WTC11 (cell line): ENCODE measurements around the gene GGA1. TPM values are rescaled to one million over a fixed set of nuclear protein-coding genes. Genes with fewer than 3 reads are reported as not detected.

ENCODE experiments used
- ATAC-seq: fragments of 200-7000 bp; cut with Tn5 transposase; 2 replicates; pipeline ENCODE4 v1.10.0; 2021; ENCODE audit warnings: mild to moderate bottlenecking, moderate library complexity
- CTCF ChIA-PET: fragments of 300-600 bp; sonication (Branson Sonifier 250); formaldehyde crosslinking; loops from one replicate; lab custom pipeline; 2021; ENCODE audit warnings: antibody characterized with exemption; lab: Charles Lee
- POLR2A ChIA-PET: fragments of 350-600 bp; sonication (Branson Sonifier 250); formaldehyde crosslinking; loops from one replicate; lab custom pipeline; 2021; ENCODE audit warnings: antibody characterized with exemption; lab: Charles Lee
- DNase-seq: peaks from one replicate; pipeline ENCODE4 v3.0.0; 2021; ENCODE audit warnings: low spot score
- H3K27ac Mint-ChIP-seq: 2 replicates; pipeline ENCODE4 v1.8.0; 2021; ENCODE audit warnings: mixed read lengths
- H3K27me3 Mint-ChIP-seq: 2 replicates; pipeline ENCODE4 v1.8.0; 2021; ENCODE audit warnings: low read depth, mild to moderate bottlenecking, moderate library complexity, mixed read lengths
- H3K36me3 Mint-ChIP-seq: 2 replicates; pipeline ENCODE4 v1.8.0; 2021; ENCODE audit warnings: mixed read lengths
- H3K4me1 Mint-ChIP-seq: 2 replicates; pipeline ENCODE4 v1.8.0; 2022; ENCODE audit warnings: mixed read lengths
- H3K4me3 Mint-ChIP-seq: 2 replicates; pipeline ENCODE4 v1.8.0; 2021; ENCODE audit warnings: mild to moderate bottlenecking, moderate library complexity, mixed read lengths
- H3K9me3 Mint-ChIP-seq: 2 replicates; pipeline ENCODE4 v1.8.0; 2021; ENCODE audit warnings: mixed read lengths
- ATF1 ChIP-seq: sonication (generic); formaldehyde crosslinking; IDR thresholded peaks from 2 replicates; pipeline ENCODE4 v1.8.1; 2023; ENCODE audit warnings: mild to moderate bottlenecking, moderate library complexity, missing genetic modification reagents
- CBFB ChIP-seq: sonication (generic); formaldehyde crosslinking; IDR thresholded peaks from 2 replicates; pipeline ENCODE4 v1.8.1; 2022; ENCODE audit warnings: mild to moderate bottlenecking, low read depth, missing genetic modification reagents
- ELF4 ChIP-seq: sonication (generic); formaldehyde crosslinking; IDR thresholded peaks from 2 replicates; pipeline ENCODE4 v1.8.1; 2022; ENCODE audit warnings: low read depth, mild to moderate bottlenecking, moderate library complexity, missing genetic modification reagents
- EMX1 ChIP-seq: fragments of 250-450 bp; sonication (Bioruptor Pico); IDR thresholded peaks from 2 replicates; pipeline ENCODE4 v1.8.0; 2021; ENCODE audit warnings: mild to moderate bottlenecking
- ETV6 ChIP-seq: sonication (generic); formaldehyde crosslinking; IDR thresholded peaks from 2 replicates; pipeline ENCODE4 v1.8.1; 2022; ENCODE audit warnings: mild to moderate bottlenecking, missing genetic modification reagents
- GTF2I ChIP-seq: fragments of 250-450 bp; sonication (Bioruptor Pico); conservative IDR thresholded peaks from 2 replicates; pipeline ENCODE4 v1.4.0; 2021; ENCODE audit warnings: mild to moderate bottlenecking
- IRF2 ChIP-seq: sonication (generic); formaldehyde crosslinking; IDR thresholded peaks from 2 replicates; pipeline ENCODE4 v1.8.0; 2022; ENCODE audit warnings: low read depth, missing genetic modification reagents, borderline replicate concordance
- NR1H2 ChIP-seq: sonication (generic); formaldehyde crosslinking; IDR thresholded peaks from 2 replicates; pipeline ENCODE4 v1.9.0; 2021; ENCODE audit warnings: mild to moderate bottlenecking, moderate library complexity, missing genetic modification reagents
- NR2C2 ChIP-seq: sonication (generic); formaldehyde crosslinking; IDR thresholded peaks from 2 replicates; pipeline ENCODE4 v1.8.0; 2022; ENCODE audit warnings: mild to moderate bottlenecking, missing genetic modification reagents
- RORB ChIP-seq: fragments of 250-450 bp; sonication (Bioruptor Pico); IDR thresholded peaks from 2 replicates; pipeline ENCODE4 v1.9.0; 2021; ENCODE audit warnings: mild to moderate bottlenecking
- SMAD4 ChIP-seq: sonication (generic); formaldehyde crosslinking; IDR thresholded peaks from 2 replicates; pipeline ENCODE4 v1.8.0; 2022; ENCODE audit warnings: mild to moderate bottlenecking, missing genetic modification reagents
- SOX15 ChIP-seq: fragments of 250-450 bp; sonication (Bioruptor Pico); IDR thresholded peaks from 2 replicates; pipeline ENCODE4 v1.9.0; 2021; ENCODE audit warnings: mild to moderate bottlenecking
- SP1 ChIP-seq: sonication (generic); formaldehyde crosslinking; conservative IDR thresholded peaks from 2 replicates; pipeline ENCODE4 v1.8.1; 2022; ENCODE audit warnings: missing genetic modification reagents
- TEAD1 ChIP-seq: sonication (generic); formaldehyde crosslinking; IDR thresholded peaks from 2 replicates; pipeline ENCODE4 v1.8.0; 2022; ENCODE audit warnings: mild to moderate bottlenecking, missing genetic modification reagents
- ZNF121 ChIP-seq: sonication (generic); formaldehyde crosslinking; IDR thresholded peaks from 2 replicates; pipeline ENCODE4 v1.8.0; 2023; ENCODE audit warnings: missing genetic modification reagents
- ZNF396 ChIP-seq: fragments of 250-450 bp; sonication (Bioruptor Pico); IDR thresholded peaks from 2 replicates; pipeline ENCODE4 v1.8.0; 2021; ENCODE audit warnings: mild to moderate bottlenecking, moderate library complexity, borderline replicate concordance
- ZNF416 ChIP-seq: fragments of 250-450 bp; sonication (Bioruptor Pico); IDR thresholded peaks from 2 replicates; pipeline ENCODE4 v1.9.0; 2021; ENCODE audit warnings: mild to moderate bottlenecking, inconsistent platforms
- total RNA-seq: library from RNA; stranded (reverse); gene quantifications from 3 replicates; pipeline ENCODE4 v1.2.3, GENCODE V29; 2021
- TF ChIP-seq, protein P1 (sequence below): fragments of 200-600 bp; IDR thresholded peaks from 2 replicates; pipeline ENCODE4 v1.8.0; 2022; ENCODE audit warnings: antibody characterized with exemption
- TF ChIP-seq, protein P2 (sequence below): fragments of 250-450 bp; sonication (Bioruptor Pico); IDR thresholded peaks from 2 replicates; pipeline ENCODE4 v2.1.2; 2022; ENCODE audit warnings: mild to moderate bottlenecking, moderate library complexity
- TF ChIP-seq, protein P3 (sequence below): sonication (generic); formaldehyde crosslinking; IDR thresholded peaks from 2 replicates; pipeline ENCODE4 v1.8.0; 2022; ENCODE audit warnings: mild to moderate bottlenecking, missing genetic modification reagents
- TF ChIP-seq, protein P4 (sequence below): sonication (generic); formaldehyde crosslinking; IDR thresholded peaks from 2 replicates; pipeline ENCODE4 v1.8.0; 2023; ENCODE audit warnings: mild to moderate bottlenecking, missing genetic modification reagents
- TF ChIP-seq, protein P5 (sequence below): fragments of 250-450 bp; sonication (Bioruptor Pico); IDR thresholded peaks from 2 replicates; pipeline ENCODE4 v1.9.0; 2021; ENCODE audit warnings: mild to moderate bottlenecking
- TF ChIP-seq, protein P6 (sequence below): sonication (generic); formaldehyde crosslinking; conservative IDR thresholded peaks from 2 replicates; pipeline ENCODE4 v1.8.1; 2022; ENCODE audit warnings: mild to moderate bottlenecking, missing genetic modification reagents
- TF ChIP-seq, protein P7 (sequence below): sonication (generic); formaldehyde crosslinking; IDR thresholded peaks from 2 replicates; pipeline ENCODE4 v1.8.1; 2022; ENCODE audit warnings: mild to moderate bottlenecking, moderate library complexity, missing genetic modification reagents
- TF ChIP-seq, protein P8 (sequence below): sonication (generic); formaldehyde crosslinking; IDR thresholded peaks from 2 replicates; pipeline ENCODE4 v1.8.0; 2022; ENCODE audit warnings: mild to moderate bottlenecking, missing genetic modification reagents

The GGA1 gene
- total RNA-seq, 1 experiment from 2014 or later = 66.3 TPM

DNA sequence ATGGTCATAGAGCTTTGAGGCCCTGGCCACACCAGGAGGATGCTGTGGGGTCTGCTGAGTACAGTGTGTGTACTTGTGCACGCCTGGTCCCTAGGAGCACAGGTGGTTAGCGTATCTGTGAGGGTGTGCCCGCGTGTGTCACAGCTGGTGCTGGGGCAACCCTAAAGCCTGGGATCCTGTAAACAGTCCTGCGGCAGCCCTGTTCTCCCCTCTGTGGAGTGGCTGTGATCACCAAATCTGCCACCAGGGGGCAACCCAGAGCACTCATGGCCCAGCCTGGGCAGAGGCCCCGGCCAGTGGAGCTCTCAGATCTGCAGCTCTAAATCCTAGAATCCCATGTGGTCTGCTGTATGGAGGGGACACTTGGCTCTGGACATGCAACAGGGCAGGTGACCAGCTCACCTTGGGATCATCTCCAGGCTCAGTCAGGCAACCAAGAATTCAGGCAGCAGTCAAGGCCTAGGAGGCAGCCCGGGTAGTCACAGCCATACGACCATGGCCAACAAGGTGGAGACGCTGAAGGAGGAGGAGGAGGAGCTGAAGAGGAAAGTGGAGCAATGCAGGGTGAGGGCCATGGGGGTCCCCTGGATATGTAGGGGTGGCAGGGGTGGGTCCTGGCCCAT is 34.7 kb downstream of the GGA1 start (continued):
- TF ChIP-seq, protein P1, sequence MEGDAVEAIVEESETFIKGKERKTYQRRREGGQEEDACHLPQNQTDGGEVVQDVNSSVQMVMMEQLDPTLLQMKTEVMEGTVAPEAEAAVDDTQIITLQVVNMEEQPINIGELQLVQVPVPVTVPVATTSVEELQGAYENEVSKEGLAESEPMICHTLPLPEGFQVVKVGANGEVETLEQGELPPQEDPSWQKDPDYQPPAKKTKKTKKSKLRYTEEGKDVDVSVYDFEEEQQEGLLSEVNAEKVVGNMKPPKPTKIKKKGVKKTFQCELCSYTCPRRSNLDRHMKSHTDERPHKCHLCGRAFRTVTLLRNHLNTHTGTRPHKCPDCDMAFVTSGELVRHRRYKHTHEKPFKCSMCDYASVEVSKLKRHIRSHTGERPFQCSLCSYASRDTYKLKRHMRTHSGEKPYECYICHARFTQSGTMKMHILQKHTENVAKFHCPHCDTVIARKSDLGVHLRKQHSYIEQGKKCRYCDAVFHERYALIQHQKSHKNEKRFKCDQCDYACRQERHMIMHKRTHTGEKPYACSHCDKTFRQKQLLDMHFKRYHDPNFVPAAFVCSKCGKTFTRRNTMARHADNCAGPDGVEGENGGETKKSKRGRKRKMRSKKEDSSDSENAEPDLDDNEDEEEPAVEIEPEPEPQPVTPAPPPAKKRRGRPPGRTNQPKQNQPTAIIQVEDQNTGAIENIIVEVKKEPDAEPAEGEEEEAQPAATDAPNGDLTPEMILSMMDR = peak; percentile 86
- TF ChIP-seq ZNF396 (CRISPR knock-in tag) = no peak
- no peak for TF ChIP-seq NR1H2 (CRISPR knock-in tag)
- TF ChIP-seq, protein P2, sequence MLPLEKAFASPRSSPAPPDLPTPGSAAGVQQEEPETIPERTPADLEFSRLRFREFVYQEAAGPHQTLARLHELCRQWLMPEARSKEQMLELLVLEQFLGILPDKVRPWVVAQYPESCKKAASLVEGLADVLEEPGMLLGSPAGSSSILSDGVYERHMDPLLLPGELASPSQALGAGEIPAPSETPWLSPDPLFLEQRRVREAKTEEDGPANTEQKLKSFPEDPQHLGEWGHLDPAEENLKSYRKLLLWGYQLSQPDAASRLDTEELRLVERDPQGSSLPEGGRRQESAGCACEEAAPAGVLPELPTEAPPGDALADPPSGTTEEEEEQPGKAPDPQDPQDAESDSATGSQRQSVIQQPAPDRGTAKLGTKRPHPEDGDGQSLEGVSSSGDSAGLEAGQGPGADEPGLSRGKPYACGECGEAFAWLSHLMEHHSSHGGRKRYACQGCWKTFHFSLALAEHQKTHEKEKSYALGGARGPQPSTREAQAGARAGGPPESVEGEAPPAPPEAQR (CRISPR knock-in tag) = no peak
- TF ChIP-seq ETV6 (CRISPR knock-in tag) = no peak
- TF ChIP-seq, protein P3, sequence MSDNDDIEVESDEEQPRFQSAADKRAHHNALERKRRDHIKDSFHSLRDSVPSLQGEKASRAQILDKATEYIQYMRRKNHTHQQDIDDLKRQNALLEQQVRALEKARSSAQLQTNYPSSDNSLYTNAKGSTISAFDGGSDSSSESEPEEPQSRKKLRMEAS (CRISPR knock-in tag) = peak; percentile 20; the same call in 1 of the 2 replicates

DNA sequence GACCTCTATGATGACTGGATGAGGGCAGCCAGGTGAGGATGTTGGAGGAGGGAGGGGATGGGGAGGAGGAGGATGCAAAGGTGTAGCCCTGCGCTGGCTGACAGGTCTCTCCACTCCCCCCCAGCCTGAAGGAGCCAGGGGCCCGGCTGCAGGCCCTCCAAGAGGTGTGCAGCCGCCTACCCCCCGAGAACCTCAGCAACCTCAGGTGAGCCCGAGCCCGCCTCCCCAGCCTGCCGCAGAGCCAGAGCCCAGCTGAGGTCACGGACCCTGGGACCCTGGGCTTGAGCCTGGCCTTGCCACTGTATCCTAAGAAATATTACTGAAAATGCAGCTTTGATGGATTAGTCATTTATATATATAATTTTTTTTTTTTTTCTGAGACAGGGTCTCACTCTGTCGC is 38.7 kb downstream of the GGA1 start:
- Mint-ChIP-seq H3K36me3 (peaks cover 32% of the 10 kb centered on the region), H3K27me3 (no peaks in the 10 kb centered on the region), H3K4me1 (no peaks in the 10 kb centered on the region; the same call in 1 of the 2 replicates), H3K27ac (no peak overlapping the region)
- ATAC-seq (no peak), DNase-seq (no peak)
- CTCF ChIA-PET = no interaction called here
- TF ChIP-seq SOX15 (CRISPR knock-in tag) = no peak
- no peak for TF ChIP-seq ELF4 (CRISPR knock-in tag)
- TF ChIP-seq, protein P4, sequence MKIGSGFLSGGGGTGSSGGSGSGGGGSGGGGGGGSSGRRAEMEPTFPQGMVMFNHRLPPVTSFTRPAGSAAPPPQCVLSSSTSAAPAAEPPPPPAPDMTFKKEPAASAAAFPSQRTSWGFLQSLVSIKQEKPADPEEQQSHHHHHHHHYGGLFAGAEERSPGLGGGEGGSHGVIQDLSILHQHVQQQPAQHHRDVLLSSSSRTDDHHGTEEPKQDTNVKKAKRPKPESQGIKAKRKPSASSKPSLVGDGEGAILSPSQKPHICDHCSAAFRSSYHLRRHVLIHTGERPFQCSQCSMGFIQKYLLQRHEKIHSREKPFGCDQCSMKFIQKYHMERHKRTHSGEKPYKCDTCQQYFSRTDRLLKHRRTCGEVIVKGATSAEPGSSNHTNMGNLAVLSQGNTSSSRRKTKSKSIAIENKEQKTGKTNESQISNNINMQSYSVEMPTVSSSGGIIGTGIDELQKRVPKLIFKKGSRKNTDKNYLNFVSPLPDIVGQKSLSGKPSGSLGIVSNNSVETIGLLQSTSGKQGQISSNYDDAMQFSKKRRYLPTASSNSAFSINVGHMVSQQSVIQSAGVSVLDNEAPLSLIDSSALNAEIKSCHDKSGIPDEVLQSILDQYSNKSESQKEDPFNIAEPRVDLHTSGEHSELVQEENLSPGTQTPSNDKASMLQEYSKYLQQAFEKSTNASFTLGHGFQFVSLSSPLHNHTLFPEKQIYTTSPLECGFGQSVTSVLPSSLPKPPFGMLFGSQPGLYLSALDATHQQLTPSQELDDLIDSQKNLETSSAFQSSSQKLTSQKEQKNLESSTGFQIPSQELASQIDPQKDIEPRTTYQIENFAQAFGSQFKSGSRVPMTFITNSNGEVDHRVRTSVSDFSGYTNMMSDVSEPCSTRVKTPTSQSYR (CRISPR knock-in tag) = no peak
- TF ChIP-seq EMX1 (CRISPR knock-in tag) = no peak
- no peak for TF ChIP-seq CBFB (CRISPR knock-in tag)
- no peak for TF ChIP-seq GTF2I (CRISPR knock-in tag)
- TF ChIP-seq ZNF396 (CRISPR knock-in tag) = no peak
- TF ChIP-seq, all 79 proteins: peak for 0
- Mint-ChIP-seq H3K4me3 (no peak overlapping the region), H3K9me3 (no peaks in the 10 kb centered on the region)
- POLR2A ChIA-PET = interaction anchor here (0.7 kb wide), 1 partner anchor 48 kb away, joined by 4 read pairs; no protein-coding TSS in a partner anchor

DNA sequence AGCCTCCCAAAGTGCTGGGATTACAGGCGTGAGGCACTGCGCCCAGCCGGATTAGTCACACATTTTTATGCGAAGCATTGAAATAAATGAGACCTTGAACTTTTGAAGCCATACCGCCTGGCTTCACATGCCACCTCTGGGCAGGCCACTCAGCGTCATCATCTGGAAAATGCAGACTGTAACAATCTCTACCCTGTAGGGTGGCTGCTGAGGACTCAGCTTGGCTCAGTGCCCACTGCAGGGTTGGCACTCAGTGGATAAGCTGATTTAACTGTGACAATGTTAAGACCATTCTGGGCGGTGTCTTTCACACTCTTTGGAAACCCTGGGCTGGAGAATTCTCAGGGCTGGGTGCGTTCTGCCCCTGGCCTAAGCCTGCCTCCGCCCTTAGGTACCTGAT is 39.3 kb downstream of the GGA1 start:
- no peak for ATAC-seq
- no peaks in the 10 kb centered on the region; the same call in 1 of the 2 replicates for H3K4me1 Mint-ChIP-seq
- POLR2A ChIA-PET = no interaction called here
- no peak for DNase-seq
- peaks cover 37% of the 10 kb centered on the region for H3K36me3 Mint-ChIP-seq
- no peaks in the 10 kb centered on the region for H3K9me3 Mint-ChIP-seq
- no peak overlapping the region for H3K4me3 Mint-ChIP-seq
- H3K27ac Mint-ChIP-seq = no peak overlapping the region
- CTCF ChIA-PET = interaction anchor here (0.7 kb wide), 1 partner anchor 50 kb away, joined by 3 read pairs; no protein-coding TSS in a partner anchor
- H3K27me3 Mint-ChIP-seq = no peaks in the 10 kb centered on the region
- TF ChIP-seq, protein P5, sequence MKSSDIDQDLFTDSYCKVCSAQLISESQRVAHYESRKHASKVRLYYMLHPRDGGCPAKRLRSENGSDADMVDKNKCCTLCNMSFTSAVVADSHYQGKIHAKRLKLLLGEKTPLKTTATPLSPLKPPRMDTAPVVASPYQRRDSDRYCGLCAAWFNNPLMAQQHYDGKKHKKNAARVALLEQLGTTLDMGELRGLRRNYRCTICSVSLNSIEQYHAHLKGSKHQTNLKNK (CRISPR knock-in tag) = no peak
- no peak for TF ChIP-seq SMAD4 (CRISPR knock-in tag)
- no peak for TF ChIP-seq ZNF121 (CRISPR knock-in tag)
- TF ChIP-seq TEAD1 (CRISPR knock-in tag) = no peak
- TF ChIP-seq NR2C2 (CRISPR knock-in tag) = no peak
- TF ChIP-seq, protein P6, sequence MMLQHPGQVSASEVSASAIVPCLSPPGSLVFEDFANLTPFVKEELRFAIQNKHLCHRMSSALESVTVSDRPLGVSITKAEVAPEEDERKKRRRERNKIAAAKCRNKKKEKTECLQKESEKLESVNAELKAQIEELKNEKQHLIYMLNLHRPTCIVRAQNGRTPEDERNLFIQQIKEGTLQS (CRISPR knock-in tag) = no peak
- no peak for TF ChIP-seq ETV6 (CRISPR knock-in tag)
- TF ChIP-seq NR1H2 (CRISPR knock-in tag) = no peak
- no peak for TF ChIP-seq SP1
- TF ChIP-seq, protein P7, sequence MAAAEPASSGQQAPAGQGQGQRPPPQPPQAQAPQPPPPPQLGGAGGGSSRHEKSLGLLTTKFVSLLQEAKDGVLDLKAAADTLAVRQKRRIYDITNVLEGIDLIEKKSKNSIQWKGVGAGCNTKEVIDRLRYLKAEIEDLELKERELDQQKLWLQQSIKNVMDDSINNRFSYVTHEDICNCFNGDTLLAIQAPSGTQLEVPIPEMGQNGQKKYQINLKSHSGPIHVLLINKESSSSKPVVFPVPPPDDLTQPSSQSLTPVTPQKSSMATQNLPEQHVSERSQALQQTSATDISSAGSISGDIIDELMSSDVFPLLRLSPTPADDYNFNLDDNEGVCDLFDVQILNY (CRISPR knock-in tag) = no peak
- TF ChIP-seq RORB = no peak
- TF ChIP-seq, protein P8, sequence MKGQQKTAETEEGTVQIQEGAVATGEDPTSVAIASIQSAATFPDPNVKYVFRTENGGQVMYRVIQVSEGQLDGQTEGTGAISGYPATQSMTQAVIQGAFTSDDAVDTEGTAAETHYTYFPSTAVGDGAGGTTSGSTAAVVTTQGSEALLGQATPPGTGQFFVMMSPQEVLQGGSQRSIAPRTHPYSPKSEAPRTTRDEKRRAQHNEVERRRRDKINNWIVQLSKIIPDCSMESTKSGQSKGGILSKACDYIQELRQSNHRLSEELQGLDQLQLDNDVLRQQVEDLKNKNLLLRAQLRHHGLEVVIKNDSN (CRISPR knock-in tag) = no peak
- no peak for TF ChIP-seq ATF1
- no peak for TF ChIP-seq IRF2 (CRISPR knock-in tag)
- TF ChIP-seq ZNF416 = no peak
